GM23248 (cell line): ENCODE results near the gene HBQ1. TPM values are rescaled to one million over a fixed set of nuclear protein-coding genes. Genes with fewer than 3 reads are reported as not detected.
"Not testable (repeated sequence)": the region's sequence is repeated elsewhere in the genome, so short reads cannot be mapped to it uniquely, and the experiment has no call there.

Experiments
- DNase-seq: peaks from one replicate; pipeline ENCODE4 v3.0.0-alpha.2; 2015
- H2AFZ ChIP-seq: fragments of 200-600 bp; sonication (generic); 2 replicates; pipeline ENCODE4 v1.6.1; 2016; ENCODE audit warnings: antibody characterized with exemption
- H3F3A ChIP-seq: fragments of 200-600 bp; sonication (generic); 2 replicates; pipeline ENCODE4 v1.6.1; 2016; ENCODE audit warnings: mild to moderate bottlenecking, antibody characterized with exemption, mixed run types; ENCODE audit not compliant: insufficient read depth
- H3K27ac ChIP-seq: fragments of 200-600 bp; sonication (generic); 2 replicates; pipeline ENCODE4 v1.5.1; 2016; ENCODE audit warnings: mild to moderate bottlenecking
- H3K27me3 ChIP-seq: fragments of 200-600 bp; sonication (generic); replicated peaks from 2 replicates; pipeline ENCODE4 v1.6.1; 2016; ENCODE audit warnings: mild to moderate bottlenecking; ENCODE audit not compliant: insufficient read depth
- H3K36me3 ChIP-seq: fragments of 200-600 bp; sonication (generic); 2 replicates; pipeline ENCODE4 v1.6.1; 2016; ENCODE audit warnings: low read depth, mild to moderate bottlenecking
- H3K4me1 ChIP-seq: fragments of 200-600 bp; sonication (generic); 2 replicates; pipeline ENCODE4 v1.6.1; 2016; ENCODE audit warnings: mild to moderate bottlenecking; ENCODE audit not compliant: insufficient read depth
- H3K4me2 ChIP-seq: fragments of 200-600 bp; sonication (generic); one replicate; pipeline ENCODE4 v1.6.1; 2016; ENCODE audit warnings: mild to moderate bottlenecking; ENCODE audit not compliant: unreplicated experiment
- H3K4me3 ChIP-seq: fragments of 200-600 bp; sonication (generic); 2 replicates; pipeline ENCODE4 v1.5.1; 2016; ENCODE audit warnings: mild to moderate bottlenecking
- H3K79me2 ChIP-seq: fragments of 200-600 bp; sonication (generic); 2 replicates; pipeline ENCODE4 v1.6.1; 2016; ENCODE audit warnings: mild to moderate bottlenecking; ENCODE audit not compliant: insufficient read depth
- H3K9ac ChIP-seq: fragments of 200-600 bp; sonication (generic); 2 replicates; pipeline ENCODE4 v1.6.1; 2016; ENCODE audit warnings: mild to moderate bottlenecking
- H3K9me2 ChIP-seq: fragments of 200-600 bp; sonication (generic); 2 replicates; pipeline ENCODE4 v1.6.1; 2016; ENCODE audit warnings: mixed run types, mild to moderate bottlenecking, moderate library complexity; ENCODE audit not compliant: insufficient read depth
- H3K9me3 ChIP-seq: fragments of 200-600 bp; sonication (generic); one replicate; pipeline ENCODE4 v1.6.1; 2017; ENCODE audit warnings: low read depth
- H4K20me1 ChIP-seq: fragments of 200-600 bp; sonication (generic); 2 replicates; pipeline ENCODE4 v1.6.0; 2016; ENCODE audit not compliant: insufficient read depth
- EZH2 ChIP-seq: fragments of 200-600 bp; sonication (generic); IDR thresholded peaks from 2 replicates; pipeline ENCODE4 v1.6.1; 2018; ENCODE audit warnings: antibody characterized with exemption, mild to moderate bottlenecking; ENCODE audit not compliant: insufficient read depth, poor library complexity, severe bottlenecking
- EZH2phosphoT487 ChIP-seq: fragments of 200-600 bp; sonication (generic); IDR thresholded peaks from 2 replicates; pipeline ENCODE4 v1.6.1; 2018; ENCODE audit warnings: antibody characterized with exemption, moderate library complexity, mild to moderate bottlenecking, low read depth; ENCODE audit not compliant: insufficient read depth
- WGBS, 2 experiments: methylation state at CpG; one replicate each; pipeline ENCODE4 v1.1.6; 2015 to 2017; ENCODE audit warnings: low lambda C conversion rate in 2 of 2, low coverage in 1 of 2; ENCODE audit errors: missing lambda C conversion rate in 2 of 2; 5-methylcytosine and 5-hydroxymethylcytosine counted together
- in situ Hi-C: fragments of 300-500 bp; cut with MboI; formaldehyde crosslinking; loops from 2 replicates; pipeline ENCODE4 v1.15.0; 2020
- polyA plus RNA-seq: library from polyadenylated mRNA; unstranded; fragments of >200 nt; fragmentation: Nextera tagmentation; extraction: Ambion mirVana; gene quantifications from 2 replicates; pipeline ENCODE4 v1.2.1, GENCODE V29; 2016
- total RNA-seq: library from RNA; depleted of rRNA; stranded (reverse); fragments of >200 nt; shearing (Covaris generic); gene quantifications from 2 replicates; pipeline ENCODE4 v1.2.3, GENCODE V29; 2014

HBQ1 gene
- total and polyA plus RNA-seq, 2 experiments from 2014 or later, result not detected

GRCh38 chr16:155031-155398 lies 25.2 kb upstream of the HBQ1 start:
- Histone ChIP-seq H3K4me1 (no peaks in the 10 kb centered on the region), H3K9me2 (no peaks in the 10 kb centered on the region), H3K36me3 (no peaks in the 10 kb centered on the region), H3K9ac (no peak overlapping the region), H3F3A (no peaks in the 10 kb centered on the region), H2AFZ (peak overlapping the region; percentile 75), H3K27me3 (peaks cover 23% of the 10 kb centered on the region), H3K79me2 (no peaks in the 10 kb centered on the region), H3K9me3 (no peaks in the 10 kb centered on the region), H4K20me1 (no peaks in the 10 kb centered on the region), H3K4me2 (no peak overlapping the region), H3K27ac (no peak overlapping the region), H3K4me3 (peak overlapping the region; percentile 68)
- in situ Hi-C loops, result no loop called here
- TF ChIP-seq EZH2phosphoT487 (no peak), EZH2 (no peak)
- no peak for DNase-seq
- 49 to 58% methylated on average over 7 of the region's 7 CpGs for WGBS, 2 experiments

GRCh38 chr16:159136-159849 lies 21.0 kb upstream of the HBQ1 start:
- Histone ChIP-seq H3K27me3 (peaks cover 18% of the 10 kb centered on the region), H3K4me3 (no peak overlapping the region), H3K79me2 (no peaks in the 10 kb centered on the region), H3K9ac (no peak overlapping the region), H3K36me3 (no peaks in the 10 kb centered on the region), H2AFZ (no peak overlapping the region), H3K9me3 (no peaks in the 10 kb centered on the region), H3F3A (no peaks in the 10 kb centered on the region), H3K27ac (no peak overlapping the region), H3K4me2 (no peak overlapping the region), H3K9me2 (no peaks in the 10 kb centered on the region), H4K20me1 (no peaks in the 10 kb centered on the region), H3K4me1 (no peaks in the 10 kb centered on the region)
- DNase-seq, result no peak
- TF ChIP-seq EZH2 (no peak), EZH2phosphoT487 (no peak)
- in situ Hi-C loops, result no loop called here
- whole genome bisulfite sequencing, 2 experiments, result 32 to 37% methylated on average over 6 of the region's 6 CpGs

- H3K27ac ChIP-seq, H3K9me3 ChIP-seq, H2AFZ ChIP-seq, H3K4me3 ChIP-seq, H4K20me1 ChIP-seq, H3K9me2 ChIP-seq, H3K36me3 ChIP-seq, DNase-seq, H3F3A ChIP-seq, H3K4me2 ChIP-seq, in situ Hi-C loops, H3K79me2 ChIP-seq, H3K4me1 ChIP-seq, H3K9ac ChIP-seq: not testable (repeated sequence)
- 61% methylated on average over 19 of the region's 20 CpGs; no CpG with 5 or more reads in 1 of the 2 experiments for WGBS, 2 experiments
- H3K27me3 ChIP-seq, result peaks cover 12% of the 10 kb centered on the region
Observed at GRCh38 chr16:160242-160641, 20.0 kb upstream of the HBQ1 start.

- Histone ChIP-seq H3K27me3 (peaks cover 16% of the 10 kb centered on the region), H3K9ac (no peak overlapping the region), H3K9me2 (no peaks in the 10 kb centered on the region), H2AFZ (no peak overlapping the region), H4K20me1 (no peaks in the 10 kb centered on the region), H3K36me3 (no peaks in the 10 kb centered on the region), H3K4me2 (no peak overlapping the region), H3K79me2 (no peaks in the 10 kb centered on the region), H3K4me1 (no peaks in the 10 kb centered on the region), H3K9me3 (no peaks in the 10 kb centered on the region), H3F3A (no peaks in the 10 kb centered on the region), H3K27ac (no peak overlapping the region), H3K4me3 (no peak overlapping the region)
- no peak for DNase-seq
- 42 to 50% methylated on average over 9 to 18 of the region's 18 CpGs for WGBS, 2 experiments
- in situ Hi-C loops, result no loop called here
- no peak for TF ChIP-seq EZH2phosphoT487
- no peak for TF ChIP-seq EZH2
Observed at GRCh38 chr16:160691-161190, 19.5 kb upstream of the HBQ1 start.
